H1 (cell line): ENCODE measurements around the gene HSPA5. TPM values are rescaled to one million over a fixed set of nuclear protein-coding genes. Genes with fewer than 3 reads are reported as not detected.

ENCODE experiments used
- CTCF ChIA-PET: fragments of 300-600 bp; sonication (Branson Sonifier 250); formaldehyde crosslinking; loops from one replicate; lab custom pipeline; 2021; ENCODE audit not compliant: partially characterized antibody; lab: Charles Lee
- POLR2A ChIA-PET: fragments of 300-600 bp; sonication (Branson Sonifier 250); formaldehyde crosslinking; loops from one replicate; lab custom pipeline; 2021; ENCODE audit warnings: inconsistent platforms; ENCODE audit not compliant: partially characterized antibody; lab: Charles Lee
- DNase-seq, 2 experiments: peaks; one replicate each; pipeline versions ENCODE4 v3.0.0 to v3.0.0-alpha.2; 2010 to 2022; ENCODE audit warnings: low spot score in 2 of 2, low read depth in 1 of 2, mixed read lengths in 1 of 2
- FAIRE-seq: peaks from 2 replicates; lab custom pipeline; 2011; peaks lifted over from hg19 to GRCh38; lab: Jason Lieb, UNC
- H2AFZ ChIP-seq: 2 replicates; pipeline ENCODE4 v1.8.1; 2012; ENCODE audit warnings: low read length, inconsistent platforms
- H2AK5ac ChIP-seq: 2 replicates; pipeline ENCODE4 v1.6.1; 2013; ENCODE audit warnings: low read depth, low read length
- H2BK120ac ChIP-seq: replicated peaks from 2 replicates; pipeline ENCODE3; 2013; ENCODE audit warnings: low read depth, low read length, inconsistent platforms
- H2BK12ac ChIP-seq: 2 replicates; pipeline ENCODE4 v1.6.1; 2013; ENCODE audit warnings: low read depth, low read length
- H2BK15ac ChIP-seq: 2 replicates; pipeline ENCODE4 v1.6.1; 2013; ENCODE audit warnings: low read length
- H2BK20ac ChIP-seq: 2 replicates; pipeline ENCODE4 v1.6.1; 2013; ENCODE audit warnings: low read length
- H2BK5ac ChIP-seq: 2 replicates; pipeline ENCODE4 v1.6.1; 2013; ENCODE audit warnings: low read depth, low read length
- H3K14ac ChIP-seq: 2 replicates; pipeline ENCODE4 v1.6.1; 2013; ENCODE audit warnings: inconsistent platforms; ENCODE audit not compliant: insufficient read length
- H3K18ac ChIP-seq: 2 replicates; pipeline ENCODE4 v1.6.1; 2013; ENCODE audit warnings: low read length; ENCODE audit errors: extremely low read depth
- H3K23ac ChIP-seq: 2 replicates; pipeline ENCODE4 v1.6.1; 2013; ENCODE audit warnings: inconsistent platforms; ENCODE audit not compliant: insufficient read length
- H3K23me2 ChIP-seq: 2 replicates; pipeline ENCODE4 v1.6.1; 2013; ENCODE audit warnings: low read depth, low read length
- H3K27ac ChIP-seq: 2 replicates; pipeline ENCODE4 v1.6.1; 2011; ENCODE audit warnings: low read depth, low read length, inconsistent platforms
- H3K27me3 ChIP-seq, 4 experiments: replicated peaks in 1 of 4; 1 replicate in 1 of 4; 2 replicates in 3 of 4; pipeline versions ENCODE4 v1.6.1 to v1.8.1; 2011 to 2013; ENCODE audit warnings: low read length in 3 of 4, mild to moderate bottlenecking in 3 of 4, inconsistent platforms in 2 of 4, mixed read lengths in 2 of 4, moderate library complexity in 1 of 4; ENCODE audit not compliant: control insufficient read depth in 3 of 4, insufficient read depth in 3 of 4; ENCODE audit errors: extremely low read depth in 1 of 4
- H3K36me3 ChIP-seq, 4 experiments: 2 replicates each; pipeline versions ENCODE4 v1.6.1 to v1.8.1; 2011 to 2013; ENCODE audit warnings: mild to moderate bottlenecking in 4 of 4, low read length in 3 of 4, moderate library complexity in 2 of 4, control low read depth in 1 of 4, inconsistent platforms in 1 of 4; ENCODE audit not compliant: insufficient read depth in 4 of 4, control insufficient read depth in 2 of 4
- H3K4ac ChIP-seq: replicated peaks from 2 replicates; pipeline ENCODE3; 2013; ENCODE audit warnings: low read length, low read depth, mixed read lengths, inconsistent platforms; ENCODE audit not compliant: insufficient read length
- H3K4me1 ChIP-seq, 4 experiments: replicated peaks in 1 of 4; 1 replicate in 1 of 4; 2 replicates in 3 of 4; pipeline versions ENCODE4 v1.6.1 to v1.8.1; 2011 to 2013; ENCODE audit warnings: low read length in 3 of 4, inconsistent platforms in 2 of 4, mixed read lengths in 1 of 4; ENCODE audit not compliant: insufficient read depth in 4 of 4, control insufficient read depth in 3 of 4
- H3K4me2 ChIP-seq, 2 experiments: 2 replicates each; pipeline versions ENCODE4 v1.6.1 to v1.8.1; 2011 to 2013; ENCODE audit warnings: low read depth in 2 of 2, low read length in 2 of 2, control low read depth in 1 of 2, inconsistent platforms in 1 of 2, mild to moderate bottlenecking in 1 of 2; ENCODE audit not compliant: insufficient read depth in 1 of 2
- H3K4me3 ChIP-seq, 4 experiments: fragments of 200-600, 300-600 bp in 1 of 4; sonication (generic), shearing (Covaris generic), sonication (Bioruptor Twin) in 1 of 4; 2 replicates each; pipeline versions ENCODE4 v1.5.1 to v1.8.1; 2011 to 2016; ENCODE audit warnings: low read length in 4 of 4, low read depth in 3 of 4, control low read depth in 2 of 4, inconsistent platforms in 2 of 4, mild to moderate bottlenecking in 2 of 4, mixed read lengths in 1 of 4, moderate library complexity in 1 of 4; ENCODE audit not compliant: insufficient read depth in 2 of 4; ENCODE audit errors: extremely low read depth in 1 of 4
- H3K56ac ChIP-seq: replicated peaks from 2 replicates; pipeline ENCODE3; 2013; ENCODE audit warnings: low read depth, mild to moderate bottlenecking, mixed read lengths, low read length, inconsistent platforms; ENCODE audit not compliant: insufficient read length
- H3K79me1 ChIP-seq: 2 replicates; pipeline ENCODE4 v1.6.1; 2013; ENCODE audit warnings: low read depth, low read length, control low read depth
- H3K79me2 ChIP-seq, 2 experiments: 2 replicates each; pipeline versions ENCODE4 v1.6.1 to v1.8.1; 2012 to 2013; ENCODE audit warnings: low read length in 2 of 2, mild to moderate bottlenecking in 2 of 2, inconsistent platforms in 1 of 2; ENCODE audit not compliant: insufficient read depth in 2 of 2, control insufficient read depth in 1 of 2
- H3K9ac ChIP-seq, 4 experiments: replicated peaks in 1 of 4; 1 replicate in 1 of 4; 2 replicates in 3 of 4; pipeline versions ENCODE4 v1.6.1 to v1.8.1; 2011 to 2013; ENCODE audit warnings: low read depth in 3 of 4, low read length in 3 of 4, control low read depth in 2 of 4, mild to moderate bottlenecking in 2 of 4, moderate library complexity in 2 of 4, inconsistent platforms in 1 of 4; ENCODE audit errors: extremely low read depth in 1 of 4
- H3K9me3 ChIP-seq, 2 experiments: 2 replicates each; pipeline versions ENCODE4 v1.6.1 to v1.8.1; 2012 to 2013; ENCODE audit warnings: mild to moderate bottlenecking in 2 of 2, moderate library complexity in 2 of 2, control low read depth in 1 of 2, inconsistent platforms in 1 of 2, low read depth in 1 of 2, low read length in 1 of 2, mixed read lengths in 1 of 2; ENCODE audit not compliant: insufficient read depth in 2 of 2
- H4K20me1 ChIP-seq, 2 experiments: replicated peaks in 1 of 2; 2 replicates each; pipeline versions ENCODE3 to v1.8.1; 2011 to 2013; ENCODE audit warnings: inconsistent platforms in 2 of 2, low read length in 2 of 2, mild to moderate bottlenecking in 1 of 2; ENCODE audit not compliant: insufficient read depth in 2 of 2, control insufficient read depth in 1 of 2
- H4K5ac ChIP-seq: 2 replicates; pipeline ENCODE4 v1.6.1; 2013; ENCODE audit warnings: low read length, low read depth, mixed read lengths, inconsistent platforms; ENCODE audit not compliant: insufficient read length
- H4K8ac ChIP-seq: 2 replicates; pipeline ENCODE4 v1.8.0; 2013; ENCODE audit warnings: mild to moderate bottlenecking, moderate library complexity, low read length, inconsistent platforms; ENCODE audit not compliant: insufficient read depth; ENCODE audit errors: extremely low read depth
- H4K91ac ChIP-seq: replicated peaks from 2 replicates; pipeline ENCODE3; 2013; ENCODE audit warnings: low read length, mixed read lengths, inconsistent platforms; ENCODE audit not compliant: insufficient read length
- CHD2 ChIP-seq: IDR thresholded peaks from 2 replicates; pipeline ENCODE4 v1.6.1; 2012; ENCODE audit warnings: low read length, improper control_type of control experiment
- POLR2A ChIP-seq, 2 experiments: IDR thresholded peaks; 1 replicate in 1 of 2; 2 replicates in 1 of 2; pipeline ENCODE4 v1.6.1; 2011; ENCODE audit warnings: low read depth in 2 of 2, low read length in 2 of 2, mild to moderate bottlenecking in 2 of 2; ENCODE audit errors: control extremely low read depth in 1 of 2
- WGBS, 2 experiments: shearing (Covaris generic) in 1 of 2; methylation state at CpG; one replicate each; pipeline versions ENCODE4 v1.1.6 to v1.1.7; 2013 to 2015; ENCODE audit warnings: low lambda C conversion rate in 2 of 2, mixed read lengths in 2 of 2, inconsistent platforms in 1 of 2, low coverage in 1 of 2, missing lambda C conversion rate in 1 of 2; ENCODE audit not compliant: insufficient replicate concordance in 2 of 2, insufficient coverage in 1 of 2, insufficient read length in 1 of 2; ENCODE audit errors: extremely low coverage in 1 of 2, missing lambda C conversion rate in 1 of 2; 5-methylcytosine and 5-hydroxymethylcytosine counted together
- polyA plus RNA-seq, 7 experiments: library from polyadenylated mRNA; depleted of rRNA in 3 of 7; stranded (reverse) in 5 of 7; unstranded in 2 of 7; fragments of >200 nt in 5 of 7; fragments of 200-250 nt in 2 of 7; gene quantifications; 1 replicate in 5 of 7; 2 replicates in 1 of 7; 4 replicates in 1 of 7; pipeline versions ENCODE4 v1.2.1 to v1.2.3, GENCODE V29; 2011 to 2013; ENCODE audit warnings: missing spikeins in 2 of 7, mixed read lengths in 2 of 7
- total RNA-seq: library from RNA; stranded (reverse); fragmentation: NEBNext Ultra II Directional; extraction: Animal tissue kit (Norgen Biotek cat#: 25700); gene quantifications from 2 replicates; pipeline ENCODE4 v1.2.1, GENCODE V29; 2021

Gene HSPA5
- total and polyA plus RNA-seq, 2 of the 8 experiments (the other 6 are each of a cell fraction or from before 2014, with no cell fraction given), result 91.3 to 352 TPM

DNA sequence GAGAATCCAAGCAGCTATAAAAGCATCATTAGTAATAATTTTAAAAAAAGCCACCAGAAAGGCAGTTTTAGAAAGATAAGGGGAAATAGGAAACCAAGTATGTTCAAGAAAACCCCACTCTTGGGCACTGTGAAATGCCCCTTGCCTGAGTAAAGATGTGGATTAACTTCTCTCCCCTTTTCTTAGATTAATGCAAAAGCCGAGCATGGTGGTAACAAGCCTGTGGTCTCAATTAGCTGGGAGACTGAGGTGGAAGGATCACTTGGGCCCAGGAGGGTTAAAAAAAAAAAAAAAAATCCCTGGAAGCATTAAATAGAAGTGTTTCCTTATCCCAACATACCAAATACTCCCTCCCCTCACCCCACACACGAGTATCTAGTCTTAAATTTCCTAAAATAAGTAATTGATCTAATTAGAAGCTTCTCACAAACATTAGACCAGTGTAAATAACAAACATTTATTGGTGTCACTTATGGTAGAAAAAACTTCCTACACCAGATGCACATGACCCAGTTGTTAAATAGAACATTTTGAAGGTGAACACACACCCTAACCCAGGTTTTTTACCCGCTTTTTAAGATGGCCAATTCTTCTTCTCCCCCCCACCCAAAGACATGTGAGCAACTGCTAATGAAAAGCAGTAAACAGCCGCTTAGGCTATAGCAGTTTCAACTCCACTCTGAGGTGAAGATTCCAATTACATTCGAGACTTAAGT, 5.2 kb downstream of the HSPA5 start:
- Histone ChIP-seq H3K4me3 (0 out of 8 replicates have a peak overlapping the region, but pooled peaks of 1 of the 4 experiments have one; percentile 5), H3K4ac (no peak overlapping the region), H3K36me3 (peaks cover 23 to 61% (median 43%) of the 10 kb centered on the region in 4 experiments), H3K79me1 (0 out of 2 replicates have a peak, but pooled peaks cover 3% of the 10 kb centered on the region), H4K91ac (no peak overlapping the region), H2BK12ac (no peak overlapping the region), H2AFZ (no peak overlapping the region), H3K9ac (no peak overlapping the region), H3K56ac (no peak overlapping the region), H3K4me2 (no peak overlapping the region), H3K18ac (no peak overlapping the region), H4K5ac (no peak overlapping the region), H4K8ac (no peak overlapping the region), H3K79me2 (peaks cover 6 to 31% of the 10 kb centered on the region in 2 experiments), H2BK20ac (no peak overlapping the region), H3K27me3 (peaks cover 0 to 2% (median 0%) of the 10 kb centered on the region in 4 experiments; a peak in 1 of 7 replicates), H4K20me1 (peaks cover 0 to 17% of the 10 kb centered on the region in 2 experiments), H3K23ac (no peak overlapping the region)
- POLR2A ChIA-PET, result interaction anchor here (0.6 to 1.5 kb wide), 5 partner anchors 9 to 306 kb away, joined by 3 to 4 read pairs (median 4); no protein-coding TSS in a partner anchor
- no peak for FAIRE-seq
- no peak for DNase-seq
- CTCF ChIA-PET, result interaction anchor here (0.6 kb wide), 2 partner anchors 27 to 303 kb away, joined by 3 read pairs; no protein-coding TSS in a partner anchor
- TF ChIP-seq POLR2A (IDR thresholded peaks at IDR 0.05; ENCODE audit: control extremely low read depth in 1 of 2, low read depth in 2 of 2, low read length in 2 of 2) (peak in 1 of 2 experiments; percentile 4; a peak in 1 of 3 replicates), CHD2 (no peak)
- TF ChIP-seq, all 59 proteins: peak for 1
- WGBS, 2 experiments, result 92 to 100% methylated on average over 1 to 5 of the region's 5 CpGs
- no peak overlapping the region for H2BK120ac ChIP-seq
- H3K9me3 ChIP-seq, result no peaks in the 10 kb centered on the region
- H2BK15ac ChIP-seq, result no peak overlapping the region
- no peak overlapping the region for H2AK5ac ChIP-seq
- H2BK5ac ChIP-seq, result no peak overlapping the region
- no peak overlapping the region for H3K27ac ChIP-seq
- peaks cover 5% of the 10 kb centered on the region; the same call in 1 of the 2 replicates for H3K23me2 ChIP-seq
- H3K14ac ChIP-seq, result no peak overlapping the region
- peaks cover 0 to 6% (median under 1%) of the 10 kb centered on the region in 4 experiments; a peak in 1 of 7 replicates for H3K4me1 ChIP-seq
